ENCODE data around the gene CLEC4F. TPM values are rescaled to one million over a fixed set of nuclear protein-coding genes. Genes with fewer than 3 reads are reported as not detected.

CLEC4F gene
- polyA plus RNA-seq, 3 donors = 0.65 to 17.0 (median 2.3) TPM

GRCh38 chr2:70759446-70759845 is 61.0 kb downstream of the CLEC4F start:
- no peak overlapping the region for H3K4me3 Mint-ChIP-seq
- intact Hi-C loops (cut with micrococcal nuclease) = no loop called here
- Histone ChIP-seq H3K79me2 (ENCODE audit: insufficient read depth, low read length) (no peaks in the 10 kb centered on the region), H3K4me2 (replicated peaks; ENCODE audit: extremely low read depth, low read length, poor library complexity, severe bottlenecking) (no peak overlapping the region), H3K4me3 (replicated peaks in 1 of 3; ENCODE audit: low read depth in 2 of 3, low read length in 3 of 3) (no peak overlapping the region), H3K9ac (ENCODE audit: insufficient read depth, low read length, poor library complexity, severe bottlenecking) (no peak overlapping the region), H4K20me1 (ENCODE audit: insufficient read depth, low read length) (no peaks in the 10 kb centered on the region), H3K9me3 (replicated peaks in 1 of 2; ENCODE audit: control insufficient read depth in 1 of 2, insufficient read depth in 1 of 2, low read length in 2 of 2) (no peaks in the 10 kb centered on the region), H2AFZ (ENCODE audit: insufficient read depth, low read depth, low read length, poor library complexity, severe bottlenecking) (no peak overlapping the region), H3K4me1 (ENCODE audit: control insufficient read depth in 1 of 2, insufficient read depth in 2 of 2, low read length in 2 of 2) (no peaks in the 10 kb centered on the region), H3K27ac (ENCODE audit: low read depth in 1 of 2, low read length in 2 of 2) (no peak overlapping the region), H3K27me3 (ENCODE audit: control insufficient read depth in 2 of 2, insufficient read depth in 2 of 2, low read length in 2 of 2) (peaks cover 7 to 12% of the 10 kb centered on the region in 2 donors), H3K36me3 (replicated peaks in 1 of 2; ENCODE audit: control insufficient read depth in 1 of 2, insufficient read depth in 2 of 2, low read length in 2 of 2) (no peaks in the 10 kb centered on the region)
- peaks cover 0 to 3% (median 0%) of the 10 kb centered on the region in 7 donors for H3K9me3 Mint-ChIP-seq
- DNase-seq = no peak
- TF ChIP-seq CTCF (IDR thresholded peaks at IDR 0.05) = no peak
- no CpG with 5 or more reads among the region's 1 CpG for WGBS (ENCODE audit: insufficient coverage)
- no peaks in the 10 kb centered on the region for H3K4me1 Mint-ChIP-seq
- H3K36me3 Mint-ChIP-seq = no peaks in the 10 kb centered on the region
- peaks cover 20 to 42% (median 38%) of the 10 kb centered on the region in 3 donors for H3K27me3 Mint-ChIP-seq (ENCODE audit: low read depth in 3 of 3)
- H3K27ac Mint-ChIP-seq = no peak overlapping the region

Small RNAs within 50 kb of the gene (small RNA-seq; reads per million reads assigned to genes)
- not detected for gene HMGN2P21 (ENCODE audit: insufficient read length, low read depth)

Other genes starting within 250 kb of the CLEC4F start
- gene ADD2, start 52.4 kb downstream of the CLEC4F start, polyA plus RNA-seq = under 1 TPM; 0.18 to 0.56 (median 0.26) TPM
- under 1 TPM in 1 of 3 donors, not detected in 2; 0.13 TPM for gene FIGLA, start 30.0 kb downstream of the CLEC4F start, polyA plus RNA-seq
- gene CD207, start 15.2 kb upstream of the CLEC4F start, polyA plus RNA-seq = under 1 TPM in 1 of 3 donors, not detected in 2; 0.05 TPM
- gene VAX2, start 80.0 kb upstream of the CLEC4F start, polyA plus RNA-seq = not detected
- not detected for gene ATP6V1B1, start 115.3 kb upstream of the CLEC4F start, polyA plus RNA-seq
- under 1 TPM in 1 of 3 donors, not detected in 2; 0.12 TPM for gene ANKRD53, start 158.0 kb upstream of the CLEC4F start, polyA plus RNA-seq
- gene TEX261, start 174.3 kb upstream of the CLEC4F start, polyA plus RNA-seq = 10 to 100 TPM; 20.1 to 32.2 (median 30.6) TPM
- gene NAGK, start 248.0 kb upstream of the CLEC4F start, polyA plus RNA-seq = 100 to 1,000 TPM; 546 to 789 (median 690) TPM

Data from CD14-positive monocyte (primary cell).